ENCODE measurements around the gene GPN2. TPM values are rescaled to one million over a fixed set of nuclear protein-coding genes. Genes with fewer than 3 reads are reported as not detected.

Gene GPN2
- polyA plus RNA-seq, 3 donors from 2014 or later, result 8.3 to 22.1 (median 10.0) TPM

GRCh38 chr1:26913389-26913753 lies 23.3 kb upstream of the GPN2 start:
- no peak overlapping the region for H3K4me3 Mint-ChIP-seq
- H3K36me3 Mint-ChIP-seq, result no peaks in the 10 kb centered on the region
- H3K9me3 Mint-ChIP-seq, result no peaks in the 10 kb centered on the region
- DNase-seq, result no peak
- peaks cover 0 to 2% (median 0%) of the 10 kb centered on the region in 3 donors for H3K27me3 Mint-ChIP-seq (ENCODE audit: low read depth in 3 of 3)
- H3K4me1 Mint-ChIP-seq, result no peaks in the 10 kb centered on the region
- no peak overlapping the region for H3K27ac Mint-ChIP-seq

GRCh38 chr1:26912147-26912490 lies 22.0 kb upstream of the GPN2 start:
- no peaks in the 10 kb centered on the region for H3K36me3 Mint-ChIP-seq
- no peak overlapping the region for H3K27ac Mint-ChIP-seq
- no peak overlapping the region for H3K4me3 Mint-ChIP-seq
- H3K4me1 Mint-ChIP-seq, result no peaks in the 10 kb centered on the region
- DNase-seq, result no peak
- no peaks in the 10 kb centered on the region for H3K9me3 Mint-ChIP-seq
- peaks cover 0 to 2% (median 0%) of the 10 kb centered on the region in 3 donors for H3K27me3 Mint-ChIP-seq (ENCODE audit: low read depth in 3 of 3)

- Mint-ChIP-seq H3K36me3 (no peaks in the 10 kb centered on the region), H3K4me3 (no peak overlapping the region), H3K9me3 (no peaks in the 10 kb centered on the region), H3K27me3 (ENCODE audit: low read depth in 3 of 3) (peaks cover 0 to 5% (median 0%) of the 10 kb centered on the region in 3 donors), H3K27ac (no peak overlapping the region), H3K4me1 (no peaks in the 10 kb centered on the region)
- no peak for DNase-seq
Observed at GRCh38 chr1:26911399-26912146, 21.5 kb upstream of the GPN2 start.

- Mint-ChIP-seq H3K27ac (no peak overlapping the region), H3K27me3 (ENCODE audit: low read depth in 3 of 3) (peaks cover 0 to 5% (median 0%) of the 10 kb centered on the region in 3 donors), H3K9me3 (no peaks in the 10 kb centered on the region), H3K4me1 (no peaks in the 10 kb centered on the region), H3K4me3 (no peak overlapping the region), H3K36me3 (no peaks in the 10 kb centered on the region)
- no peak for DNase-seq
Observed at GRCh38 chr1:26910343-26911160, 20.5 kb upstream of the GPN2 start.

GRCh38 chr1:26909951-26910342 lies 19.9 kb upstream of the GPN2 start:
- Mint-ChIP-seq H3K36me3 (no peaks in the 10 kb centered on the region), H3K27me3 (ENCODE audit: low read depth in 3 of 3) (peaks cover 0 to 5% (median 0%) of the 10 kb centered on the region in 3 donors), H3K27ac (no peak overlapping the region), H3K9me3 (no peaks in the 10 kb centered on the region), H3K4me3 (no peak overlapping the region), H3K4me1 (no peaks in the 10 kb centered on the region)
- DNase-seq, result no peak

- Mint-ChIP-seq H3K9me3 (no peaks in the 10 kb centered on the region), H3K36me3 (no peaks in the 10 kb centered on the region), H3K4me3 (no peak overlapping the region), H3K4me1 (peaks cover 1 to 2% of the 10 kb centered on the region in 2 donors), H3K27me3 (ENCODE audit: low read depth in 3 of 3) (peaks cover 0 to 6% (median 0%) of the 10 kb centered on the region in 3 donors), H3K27ac (no peak overlapping the region)
- DNase-seq, result no peak
Observed at GRCh38 chr1:26907071-26907917, 17.2 kb upstream of the GPN2 start.

GRCh38 chr1:26900815-26901511 lies 10.9 kb upstream of the GPN2 start:
- Mint-ChIP-seq H3K9me3 (no peaks in the 10 kb centered on the region), H3K4me1 (peaks cover 36 to 39% of the 10 kb centered on the region in 2 donors), H3K4me3 (peak overlapping the region; percentile 93 to 100 (median 94)), H3K27ac (peak overlapping the region; percentile 92 to 99 (median 99)), H3K27me3 (ENCODE audit: low read depth in 3 of 3) (peaks cover 1 to 9% (median 3%) of the 10 kb centered on the region in 3 donors), H3K36me3 (peaks cover 4 to 6% (median 5%) of the 10 kb centered on the region in 3 donors)
- no peak for DNase-seq

- Mint-ChIP-seq H3K36me3 (peaks cover 4 to 8% (median 5%) of the 10 kb centered on the region in 3 donors), H3K4me3 (peak within 1 kb of the TSS; percentile 93 to 100 (median 94)), H3K27me3 (ENCODE audit: low read depth in 3 of 3) (peaks cover 1 to 9% (median 3%) of the 10 kb centered on the region in 3 donors), H3K27ac (peak within 1 kb of the TSS; percentile 92 to 99 (median 99)), H3K9me3 (no peaks in the 10 kb centered on the region), H3K4me1 (peaks cover 36 to 39% of the 10 kb centered on the region in 2 donors)
- DNase-seq, result peak; percentile 84 to 88 (median 86)
Observed at GRCh38 chr1:26900001-26900814, 10.1 kb upstream of the GPN2 start, which contains the start of gene GPATCH3. GPATCH3 (minus strand) TSS chr1:26900467; CDS start chr1:26900442, 25 bp downstream.

GRCh38 chr1:26897351-26897750 lies 7.3 kb upstream of the GPN2 start:
- Mint-ChIP-seq H3K27me3 (ENCODE audit: low read depth in 3 of 3) (peaks cover 0 to 12% (median 3%) of the 10 kb centered on the region in 3 donors), H3K36me3 (peaks cover 13 to 27% (median 23%) of the 10 kb centered on the region in 3 donors), H3K4me3 (no peak overlapping the region), H3K9me3 (no peaks in the 10 kb centered on the region), H3K4me1 (peaks cover 35 to 38% of the 10 kb centered on the region in 2 donors), H3K27ac (no peak overlapping the region)
- no peak for DNase-seq

GRCh38 chr1:26894263-26894662 lies 4.2 kb upstream of the GPN2 start:
- DNase-seq, result no peak
- Mint-ChIP-seq H3K36me3 (peaks cover 13 to 27% (median 23%) of the 10 kb centered on the region in 3 donors), H3K4me1 (peaks cover 24 to 28% of the 10 kb centered on the region in 2 donors), H3K27me3 (ENCODE audit: low read depth in 3 of 3) (peaks cover 3 to 11% (median 6%) of the 10 kb centered on the region in 3 donors), H3K9me3 (no peaks in the 10 kb centered on the region), H3K4me3 (no peak overlapping the region), H3K27ac (no peak overlapping the region)

- DNase-seq, result no peak
- Mint-ChIP-seq H3K27ac (peak overlapping the region; percentile 88 to 96 (median 94)), H3K27me3 (ENCODE audit: low read depth in 3 of 3) (peaks cover 6 to 11% (median 8%) of the 10 kb centered on the region in 3 donors), H3K9me3 (no peaks in the 10 kb centered on the region), H3K4me3 (peak overlapping the region; percentile 90 to 94 (median 91)), H3K4me1 (peaks cover 26 to 35% of the 10 kb centered on the region in 2 donors), H3K36me3 (peaks cover 17 to 35% (median 24%) of the 10 kb centered on the region in 3 donors)
Observed at GRCh38 chr1:26890467-26890796, 349 bp upstream of the GPN2 start.

GRCh38 chr1:26888231-26888630 lies 1.9 kb downstream of the GPN2 start:
- peaks cover 26 to 35% of the 10 kb centered on the region in 2 donors for H3K4me1 Mint-ChIP-seq
- peaks cover 20 to 35% (median 21%) of the 10 kb centered on the region in 3 donors for H3K36me3 Mint-ChIP-seq
- H3K27me3 Mint-ChIP-seq (ENCODE audit: low read depth in 3 of 3), result peaks cover 6 to 10% (median 8%) of the 10 kb centered on the region in 3 donors
- peak overlapping the region; percentile 90 to 94 (median 91) for H3K4me3 Mint-ChIP-seq
- no peak for DNase-seq
- H3K27ac Mint-ChIP-seq, result peak overlapping the region in 5 of 6 donors; percentile 82 to 96 (median 94)
- no peaks in the 10 kb centered on the region for H3K9me3 Mint-ChIP-seq

All from immature natural killer cell (primary cell).